DOHH2 (cell line): ENCODE data around the gene MCEE.
"Not testable (repeated sequence)": the region's sequence is repeated elsewhere in the genome, so short reads cannot be mapped to it uniquely, and the experiment has no call there.

Experiments used
- CTCF ChIP-seq: fragments of 200-600 bp; sonication (generic); IDR thresholded peaks from one replicate; pipeline ENCODE4 v1.5.1; 2014; ENCODE audit warnings: antibody characterized with exemption, mild to moderate bottlenecking, low read depth, low read length; ENCODE audit not compliant: poor library complexity, severe bottlenecking
- EZH2phosphoT487 ChIP-seq: fragments of 200-600 bp; sonication (generic); IDR thresholded peaks from 2 replicates; pipeline ENCODE4 v1.6.1; 2017; ENCODE audit warnings: borderline replicate concordance, mild to moderate bottlenecking, antibody characterized with exemption, low read length, moderate library complexity, mixed read lengths

GRCh38 chr2:71089475-71089874 lies 40.6 kb downstream of the MCEE start:
- not testable (repeated sequence) for TF ChIP-seq CTCF, EZH2phosphoT487
